ENCODE measurements around the gene AMIGO2. TPM values are rescaled to one million over a fixed set of nuclear protein-coding genes. Genes with fewer than 3 reads are reported as not detected.

The AMIGO2 gene
- total and polyA plus RNA-seq, 8 donors = 1.6 to 10.5 (median 3.5) TPM

DNA sequence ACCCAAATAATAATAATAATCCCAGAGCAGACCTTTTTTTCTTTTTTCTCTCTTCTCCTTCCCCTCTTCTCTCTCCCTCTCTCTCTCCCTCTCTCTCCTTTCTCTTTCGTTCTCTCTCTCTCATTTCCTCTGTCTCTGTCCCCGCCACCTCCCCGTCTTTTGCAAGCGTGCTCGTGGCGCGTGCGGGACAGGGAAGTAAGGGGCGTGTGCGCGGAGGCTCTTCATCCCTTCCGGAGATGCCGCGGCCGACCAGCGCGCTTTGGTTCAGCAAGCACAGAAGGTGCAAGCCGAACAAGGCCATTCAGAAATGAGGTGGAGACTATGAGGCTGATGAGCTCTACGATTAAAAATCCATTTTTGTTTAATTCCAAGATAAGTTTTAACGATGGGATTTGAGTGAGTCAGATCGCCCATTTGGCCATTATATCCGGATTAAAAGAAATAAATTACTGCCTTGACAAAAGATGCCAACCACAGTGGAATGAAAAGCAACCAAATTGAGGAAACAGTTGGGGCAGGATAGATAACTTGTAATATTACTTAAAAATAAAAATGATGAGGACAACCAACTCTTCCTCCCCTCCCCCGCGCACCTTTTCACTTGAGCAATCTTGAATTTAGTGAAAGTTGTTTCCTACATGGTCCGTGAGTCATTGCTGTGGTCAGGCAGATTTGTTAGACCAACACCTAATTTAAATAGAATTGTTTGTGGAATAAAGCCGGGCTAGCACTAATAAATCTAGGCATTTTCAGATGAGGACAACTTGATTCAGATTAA, 1.2 kb upstream of the AMIGO2 start:
- Histone ChIP-seq H3K36me3 (no peaks in the 10 kb centered on the region), H3K9me3 (no peaks in the 10 kb centered on the region), H3K27ac (peak overlapping the region; percentile 22 to 92 (median 88)), H3K27me3 (peaks cover 0 to 16% (median 0%) of the 10 kb centered on the region in 3 donors), H3K4me1 (peaks cover 8 to 73% (median 36%) of the 10 kb centered on the region in 4 donors), H3K4me3 (peak overlapping the region; percentile 72 to 92 (median 80))
- TF ChIP-seq, protein P1, sequence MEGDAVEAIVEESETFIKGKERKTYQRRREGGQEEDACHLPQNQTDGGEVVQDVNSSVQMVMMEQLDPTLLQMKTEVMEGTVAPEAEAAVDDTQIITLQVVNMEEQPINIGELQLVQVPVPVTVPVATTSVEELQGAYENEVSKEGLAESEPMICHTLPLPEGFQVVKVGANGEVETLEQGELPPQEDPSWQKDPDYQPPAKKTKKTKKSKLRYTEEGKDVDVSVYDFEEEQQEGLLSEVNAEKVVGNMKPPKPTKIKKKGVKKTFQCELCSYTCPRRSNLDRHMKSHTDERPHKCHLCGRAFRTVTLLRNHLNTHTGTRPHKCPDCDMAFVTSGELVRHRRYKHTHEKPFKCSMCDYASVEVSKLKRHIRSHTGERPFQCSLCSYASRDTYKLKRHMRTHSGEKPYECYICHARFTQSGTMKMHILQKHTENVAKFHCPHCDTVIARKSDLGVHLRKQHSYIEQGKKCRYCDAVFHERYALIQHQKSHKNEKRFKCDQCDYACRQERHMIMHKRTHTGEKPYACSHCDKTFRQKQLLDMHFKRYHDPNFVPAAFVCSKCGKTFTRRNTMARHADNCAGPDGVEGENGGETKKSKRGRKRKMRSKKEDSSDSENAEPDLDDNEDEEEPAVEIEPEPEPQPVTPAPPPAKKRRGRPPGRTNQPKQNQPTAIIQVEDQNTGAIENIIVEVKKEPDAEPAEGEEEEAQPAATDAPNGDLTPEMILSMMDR (IDR thresholded peaks at IDR 0.05) = no peak
- peak in 1 of 3 donors; percentile 50 for TF ChIP-seq POLR2AphosphoS5 (IDR thresholded peaks at IDR 0.05)
- WGBS, 5 donors = 17 to 26% (median 21%) methylated on average over 26 of the region's 26 CpGs
- peak; percentile 50 to 64 for DNase-seq
- intact Hi-C loops (cut with DNase I; ENCODE audit: low total_unique reads) = loop anchor here (5.0 kb wide), 1 partner anchor 226 kb away; no protein-coding TSS in a partner anchor

DNA sequence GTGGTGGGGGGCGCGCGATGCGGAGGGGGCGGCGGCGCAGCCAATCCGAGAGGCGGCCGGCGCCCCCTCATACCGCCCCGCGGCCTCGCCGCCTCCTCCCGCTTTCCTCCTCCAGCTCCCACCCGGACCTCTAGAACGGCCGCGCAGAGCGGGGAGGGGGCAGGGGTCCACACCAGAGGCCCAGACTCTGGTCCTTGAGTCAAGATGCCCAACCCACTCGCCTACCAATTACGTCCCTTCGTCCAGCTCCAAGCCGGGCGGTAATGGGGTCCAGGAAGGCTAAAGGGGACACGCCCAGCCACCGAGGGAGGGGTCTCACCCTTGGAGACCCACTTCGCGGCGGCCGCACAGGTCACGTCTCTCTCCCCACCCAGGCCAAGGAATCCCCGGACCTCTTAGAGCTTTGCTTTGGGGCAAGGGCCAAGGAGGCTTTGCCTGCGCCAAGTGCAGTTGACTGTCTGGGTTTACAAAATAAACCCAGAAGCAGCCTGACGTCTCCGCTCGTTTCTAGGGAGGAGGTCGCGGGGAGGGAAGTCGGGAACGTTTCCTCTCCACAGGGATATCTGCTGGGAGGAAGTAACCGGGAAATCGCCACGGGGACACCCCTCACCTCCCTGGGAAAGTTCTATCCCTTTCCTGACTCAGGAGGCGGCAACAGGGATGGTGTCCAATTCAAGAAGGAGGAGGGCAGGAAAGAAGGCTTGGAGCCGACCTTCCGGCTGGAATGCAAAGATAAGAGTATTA, 394 bp upstream of the AMIGO2 start:
- peak overlapping the region; percentile 72 to 92 (median 80) for H3K4me3 ChIP-seq
- intact Hi-C loops (cut with DNase I; ENCODE audit: low total_unique reads) = loop anchor here (5.0 kb wide), 1 partner anchor 227 kb away; no protein-coding TSS in a partner anchor
- H3K27me3 ChIP-seq = peaks cover 0 to 16% (median 0%) of the 10 kb centered on the region in 3 donors
- H3K36me3 ChIP-seq = no peaks in the 10 kb centered on the region
- TF ChIP-seq POLR2A (IDR thresholded peaks at IDR 0.05) (no peak), POLR2AphosphoS5 (IDR thresholded peaks at IDR 0.05) (peak in 1 of 3 donors; percentile 14), EP300 (IDR thresholded peaks at IDR 0.05) (no peak)
- H3K27ac ChIP-seq = peak overlapping the region; percentile 84 to 92 (median 89)
- no peaks in the 10 kb centered on the region for H3K9me3 ChIP-seq
- H3K4me1 ChIP-seq = peaks cover 8 to 66% (median 36%) of the 10 kb centered on the region in 4 donors
- 0 to 1% (median 0%) methylated on average over 18 to 49 of the region's 49 CpGs for WGBS, 5 donors
- peak; percentile 36 to 79 for DNase-seq

DNA sequence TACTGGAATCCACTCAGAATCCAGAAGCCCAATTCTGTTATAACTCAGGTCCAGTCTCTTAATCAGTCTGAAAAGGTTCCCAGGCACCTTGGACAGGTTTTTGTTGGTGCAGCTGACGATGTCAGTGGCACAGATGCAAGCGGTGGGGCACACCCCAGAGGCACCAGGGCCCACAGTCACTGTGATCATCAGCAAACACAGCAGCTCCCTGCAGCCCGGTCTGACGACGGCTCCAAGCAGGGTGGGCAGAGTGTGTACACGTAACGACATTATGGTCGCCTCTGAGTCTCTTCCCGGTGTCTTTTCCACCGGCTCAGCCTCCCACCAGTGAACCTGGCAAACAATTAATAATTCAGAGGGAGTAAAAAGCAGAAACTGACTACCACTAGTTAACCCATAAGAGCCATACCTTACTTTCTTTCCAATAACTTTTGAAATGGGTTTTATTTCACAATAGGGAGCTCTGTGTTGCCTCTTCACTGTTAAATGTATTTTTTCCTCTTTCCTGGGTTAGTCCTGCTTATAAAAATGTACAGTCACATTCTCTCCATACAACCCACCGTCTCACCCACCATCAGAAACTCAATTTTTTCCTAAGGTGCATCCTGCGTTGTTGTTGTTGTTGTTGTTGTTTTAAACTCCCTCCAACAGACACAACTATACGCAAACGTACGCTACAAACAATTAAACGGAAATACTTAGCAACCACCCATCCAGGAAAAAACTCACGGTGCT, 859 bp downstream of the AMIGO2 start:
- Histone ChIP-seq H3K4me3 (peak overlapping the region; percentile 72 to 92 (median 80)), H3K9me3 (no peaks in the 10 kb centered on the region), H3K36me3 (no peaks in the 10 kb centered on the region), H3K27me3 (peaks cover 0 to 16% (median 0%) of the 10 kb centered on the region in 3 donors), H3K27ac (peak overlapping the region; percentile 84 to 92 (median 89)), H3K4me1 (peaks cover 8 to 54% (median 33%) of the 10 kb centered on the region in 4 donors)
- TF ChIP-seq POLR2A (IDR thresholded peaks at IDR 0.05) (no peak), POLR2AphosphoS5 (IDR thresholded peaks at IDR 0.05) (no peak), EP300 (IDR thresholded peaks at IDR 0.05) (no peak)
- TF ChIP-seq, protein P1 (IDR thresholded peaks at IDR 0.05) = no peak
- intact Hi-C loops (cut with DNase I; ENCODE audit: low total_unique reads) = no loop called here
- 3 to 8% (median 3%) methylated on average over 17 of the region's 17 CpGs for WGBS, 5 donors
- peak in 1 of 2 donors; percentile 62 for DNase-seq

DNA sequence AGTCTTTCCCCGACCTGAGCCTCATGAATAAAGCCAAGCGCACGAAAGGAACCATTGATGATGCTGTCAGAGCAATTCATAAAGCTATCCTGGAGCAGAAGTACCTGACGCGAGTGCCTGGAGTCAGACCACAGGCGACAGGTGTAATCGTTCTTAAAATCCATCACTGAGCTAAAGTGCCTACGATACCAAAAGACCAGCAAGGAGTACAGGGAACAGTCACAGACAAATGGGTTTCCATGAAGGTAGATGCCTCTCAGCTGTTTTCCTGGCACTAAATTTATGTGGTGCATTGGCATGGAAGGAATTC, 1.7 kb downstream of the AMIGO2 start:
- H3K4me1 ChIP-seq = peaks cover 8 to 48% (median 31%) of the 10 kb centered on the region in 4 donors
- peaks cover 0 to 16% (median 0%) of the 10 kb centered on the region in 3 donors for H3K27me3 ChIP-seq
- H3K27ac ChIP-seq = peak overlapping the region in 1 of 5 donors; percentile 90
- DNase-seq = no peak
- 83 to 92% (median 90%) methylated on average over 8 of the region's 8 CpGs for WGBS, 5 donors
- intact Hi-C loops (cut with DNase I; ENCODE audit: low total_unique reads) = no loop called here
- H3K4me3 ChIP-seq = peak overlapping the region in 2 of 4 donors; percentile 79 to 92
- H3K9me3 ChIP-seq = no peaks in the 10 kb centered on the region
- no peaks in the 10 kb centered on the region for H3K36me3 ChIP-seq
- no peak for TF ChIP-seq POLR2A (IDR thresholded peaks at IDR 0.05)
- no peak for TF ChIP-seq EP300 (IDR thresholded peaks at IDR 0.05)
- no peak for TF ChIP-seq POLR2AphosphoS5 (IDR thresholded peaks at IDR 0.05)
- TF ChIP-seq, protein P1 (IDR thresholded peaks at IDR 0.05) = no peak

Measured in stomach (tissue), 9 donors.